ENCODE results near the gene MAPK11. TPM values are rescaled to one million over a fixed set of nuclear protein-coding genes. Genes with fewer than 3 reads are reported as not detected.

Gene MAPK11
- polyA plus RNA-seq, 1 donor (not counting 4 experiments of a cell fraction or from before 2014, with no cell fraction given), result 4.6 TPM

DNA sequence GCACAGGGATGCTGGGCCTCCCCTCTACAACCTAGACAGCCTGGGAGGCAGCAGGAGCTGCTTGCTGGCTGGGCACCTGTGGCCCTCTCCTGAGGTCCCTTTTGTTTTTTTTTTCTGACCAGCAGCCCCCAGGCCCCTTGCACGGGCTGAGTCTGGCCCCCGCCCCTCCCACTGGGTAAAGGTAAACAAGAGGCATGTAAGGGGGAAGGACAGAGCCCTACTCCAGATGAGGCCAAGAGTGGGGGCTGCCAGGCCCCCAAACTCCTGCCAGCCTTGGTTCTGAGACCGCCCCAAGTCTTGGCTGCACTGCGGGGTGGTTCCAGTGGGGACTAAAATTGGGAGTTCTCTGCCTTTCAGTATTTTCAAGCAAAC, 28.1 kb upstream of the MAPK11 start:
- Histone ChIP-seq H3K4me1 (ENCODE audit: control insufficient read depth, extremely low read depth, insufficient read depth, low read length) (peaks cover 44% of the 10 kb centered on the region), H3K9me1 (ENCODE audit: control insufficient read depth, extremely low read depth, insufficient read depth, low read length) (peaks cover 5% of the 10 kb centered on the region), H3K27ac (ENCODE audit: control insufficient read depth, insufficient read depth, low read length) (no peak overlapping the region), H3K36me3 (ENCODE audit: control insufficient read depth in 2 of 2, extremely low read depth in 1 of 2, insufficient read depth in 2 of 2, low read length in 2 of 2) (peaks cover 6 to 11% of the 10 kb centered on the region in 2 experiments), H3K4me3 (ENCODE audit: control insufficient read depth in 2 of 3, extremely low read depth in 1 of 3, insufficient read depth in 2 of 3, low read depth in 1 of 3, low read length in 3 of 3) (no peak overlapping the region), H3K9ac (ENCODE audit: control insufficient read depth, extremely low read depth, insufficient read depth, low read length) (no peak overlapping the region), H2AFZ (ENCODE audit: control insufficient read depth, low read length) (no peak overlapping the region), H4K20me1 (ENCODE audit: control insufficient read depth, extremely low read depth, insufficient read depth, low read length) (peaks cover 15% of the 10 kb centered on the region), H3K27me3 (ENCODE audit: control insufficient read depth, extremely low read depth, insufficient read depth, low read length) (no peaks in the 10 kb centered on the region), H3K4me2 (ENCODE audit: control insufficient read depth, extremely low read depth, insufficient read depth, low read depth, low read length) (no peak overlapping the region), H3K9me3 (ENCODE audit: control insufficient read depth, low read depth, low read length) (no peaks in the 10 kb centered on the region), H3K79me2 (ENCODE audit: control insufficient read depth, insufficient read depth, low read length) (peaks cover 94% of the 10 kb centered on the region)
- DNase-seq (ENCODE audit: low read depth, low spot score) (no peak), FAIRE-seq (no peak)
- dilution Hi-C loops (cut with MboI; ENCODE audit: extremely low pct_ligation_motif_present, low sequenced_read_pairs), result no loop called here
- TF ChIP-seq, protein P1, sequence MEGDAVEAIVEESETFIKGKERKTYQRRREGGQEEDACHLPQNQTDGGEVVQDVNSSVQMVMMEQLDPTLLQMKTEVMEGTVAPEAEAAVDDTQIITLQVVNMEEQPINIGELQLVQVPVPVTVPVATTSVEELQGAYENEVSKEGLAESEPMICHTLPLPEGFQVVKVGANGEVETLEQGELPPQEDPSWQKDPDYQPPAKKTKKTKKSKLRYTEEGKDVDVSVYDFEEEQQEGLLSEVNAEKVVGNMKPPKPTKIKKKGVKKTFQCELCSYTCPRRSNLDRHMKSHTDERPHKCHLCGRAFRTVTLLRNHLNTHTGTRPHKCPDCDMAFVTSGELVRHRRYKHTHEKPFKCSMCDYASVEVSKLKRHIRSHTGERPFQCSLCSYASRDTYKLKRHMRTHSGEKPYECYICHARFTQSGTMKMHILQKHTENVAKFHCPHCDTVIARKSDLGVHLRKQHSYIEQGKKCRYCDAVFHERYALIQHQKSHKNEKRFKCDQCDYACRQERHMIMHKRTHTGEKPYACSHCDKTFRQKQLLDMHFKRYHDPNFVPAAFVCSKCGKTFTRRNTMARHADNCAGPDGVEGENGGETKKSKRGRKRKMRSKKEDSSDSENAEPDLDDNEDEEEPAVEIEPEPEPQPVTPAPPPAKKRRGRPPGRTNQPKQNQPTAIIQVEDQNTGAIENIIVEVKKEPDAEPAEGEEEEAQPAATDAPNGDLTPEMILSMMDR (optimal IDR thresholded peaks at IDR 0.05 in 1 of 3, IDR thresholded peaks at IDR 0.05 in 1 of 3, conservative IDR thresholded peaks at IDR 0.05 in 1 of 3; ENCODE audit: extremely low read depth in 1 of 3, insufficient read depth in 2 of 3, low read length in 3 of 3), result no peak
- no peak for TF ChIP-seq EZH2 (IDR thresholded peaks at IDR 0.05; ENCODE audit: low read length)

DNA sequence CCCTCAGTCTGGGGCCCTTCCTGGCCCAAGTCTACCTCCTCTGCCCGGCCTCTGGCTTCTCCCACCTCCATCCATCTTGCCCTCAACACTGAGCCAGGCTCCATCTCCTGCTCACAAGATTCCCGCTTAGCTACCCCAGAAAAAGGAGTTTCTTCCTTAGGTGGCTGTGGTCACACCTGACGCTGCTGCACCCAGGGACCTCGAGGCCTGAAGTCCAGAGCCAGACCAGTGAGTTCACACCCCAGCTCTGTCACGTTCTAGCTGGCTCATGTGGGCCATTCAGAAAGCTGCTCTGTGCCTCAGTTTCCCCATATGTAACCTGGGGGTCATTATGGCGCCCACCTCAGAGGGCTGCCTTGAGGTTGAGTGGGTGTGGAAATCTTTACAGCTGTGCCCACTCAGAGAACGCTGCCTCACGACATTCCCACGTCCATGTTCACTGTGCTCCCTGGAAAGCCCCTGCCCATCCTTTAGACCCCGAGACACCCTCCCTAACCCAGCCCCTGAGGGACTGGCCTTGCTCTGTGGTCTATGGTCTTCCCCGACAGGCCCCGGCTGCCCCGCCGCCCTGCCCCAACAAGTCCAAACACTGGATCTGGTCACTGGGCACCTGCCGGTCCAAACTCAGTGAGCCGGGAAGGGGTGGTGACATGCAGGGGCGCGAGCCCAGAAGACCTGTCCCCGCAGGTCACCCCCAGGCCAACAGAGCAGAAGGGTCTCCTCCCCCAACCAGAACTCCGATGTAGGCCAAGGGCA, 27.5 kb upstream of the MAPK11 start:
- H3K4me2 ChIP-seq (ENCODE audit: control insufficient read depth, extremely low read depth, insufficient read depth, low read depth, low read length), result no peak overlapping the region
- no peak overlapping the region for H3K4me3 ChIP-seq (ENCODE audit: control insufficient read depth in 2 of 3, extremely low read depth in 1 of 3, insufficient read depth in 2 of 3, low read depth in 1 of 3, low read length in 3 of 3)
- peaks cover 15% of the 10 kb centered on the region for H4K20me1 ChIP-seq (ENCODE audit: control insufficient read depth, extremely low read depth, insufficient read depth, low read length)
- H3K9me3 ChIP-seq (ENCODE audit: control insufficient read depth, low read depth, low read length), result no peaks in the 10 kb centered on the region
- TF ChIP-seq, protein P1 (optimal IDR thresholded peaks at IDR 0.05 in 1 of 3, IDR thresholded peaks at IDR 0.05 in 1 of 3, conservative IDR thresholded peaks at IDR 0.05 in 1 of 3; ENCODE audit: extremely low read depth in 1 of 3, insufficient read depth in 2 of 3, low read length in 3 of 3), result no peak
- TF ChIP-seq EZH2 (IDR thresholded peaks at IDR 0.05; ENCODE audit: low read length), result no peak
- peaks cover 5% of the 10 kb centered on the region for H3K9me1 ChIP-seq (ENCODE audit: control insufficient read depth, extremely low read depth, insufficient read depth, low read length)
- H2AFZ ChIP-seq (ENCODE audit: control insufficient read depth, low read length), result no peak overlapping the region
- no peak for FAIRE-seq
- peaks cover 6 to 13% of the 10 kb centered on the region in 2 experiments for H3K36me3 ChIP-seq (ENCODE audit: control insufficient read depth in 2 of 2, extremely low read depth in 1 of 2, insufficient read depth in 2 of 2, low read length in 2 of 2)
- no peak overlapping the region for H3K9ac ChIP-seq (ENCODE audit: control insufficient read depth, extremely low read depth, insufficient read depth, low read length)
- DNase-seq (ENCODE audit: low read depth, low spot score), result no peak
- no peak overlapping the region for H3K27ac ChIP-seq (ENCODE audit: control insufficient read depth, insufficient read depth, low read length)
- H3K4me1 ChIP-seq (ENCODE audit: control insufficient read depth, extremely low read depth, insufficient read depth, low read length), result peaks cover 44% of the 10 kb centered on the region
- dilution Hi-C loops (cut with MboI; ENCODE audit: extremely low pct_ligation_motif_present, low sequenced_read_pairs), result no loop called here
- H3K27me3 ChIP-seq (ENCODE audit: control insufficient read depth, extremely low read depth, insufficient read depth, low read length), result no peaks in the 10 kb centered on the region
- peaks cover 94% of the 10 kb centered on the region for H3K79me2 ChIP-seq (ENCODE audit: control insufficient read depth, insufficient read depth, low read length)

Data from keratinocyte (primary cell).